ENCODE results near the gene MCM5.

DNA sequence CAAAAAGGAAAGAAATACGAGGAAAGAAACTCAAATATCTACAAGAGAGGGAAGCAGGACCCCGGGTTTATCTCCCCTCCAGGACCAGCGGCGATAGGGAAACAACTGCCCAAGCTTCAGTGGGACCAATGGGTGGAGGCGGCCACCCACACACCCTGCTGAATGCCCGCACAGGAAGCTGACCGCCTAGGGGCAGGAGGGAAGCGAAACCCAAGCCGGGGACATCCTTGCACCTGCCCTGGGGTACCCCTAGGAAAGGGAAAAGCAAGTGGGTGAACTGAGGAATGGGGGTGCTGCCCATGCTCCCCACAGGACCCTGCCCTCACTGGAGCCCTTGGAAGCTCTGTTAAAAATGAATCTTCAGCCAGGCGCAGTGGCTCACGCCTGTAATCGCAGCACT, 46.6 kb upstream of the MCM5 start:
- TF ChIP-seq, protein P1, sequence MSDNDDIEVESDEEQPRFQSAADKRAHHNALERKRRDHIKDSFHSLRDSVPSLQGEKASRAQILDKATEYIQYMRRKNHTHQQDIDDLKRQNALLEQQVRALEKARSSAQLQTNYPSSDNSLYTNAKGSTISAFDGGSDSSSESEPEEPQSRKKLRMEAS (IDR thresholded peaks at IDR 0.05) = no peak
- no peak for TF ChIP-seq YY1 (IDR thresholded peaks at IDR 0.05; ENCODE audit: extremely low read depth, insufficient replicate concordance, low read depth, low read length)
- TF ChIP-seq POLR2A (IDR thresholded peaks at IDR 0.05; ENCODE audit: borderline replicate concordance, extremely low read depth, insufficient read depth, insufficient read length) = no peak
- TF ChIP-seq, protein P2, sequence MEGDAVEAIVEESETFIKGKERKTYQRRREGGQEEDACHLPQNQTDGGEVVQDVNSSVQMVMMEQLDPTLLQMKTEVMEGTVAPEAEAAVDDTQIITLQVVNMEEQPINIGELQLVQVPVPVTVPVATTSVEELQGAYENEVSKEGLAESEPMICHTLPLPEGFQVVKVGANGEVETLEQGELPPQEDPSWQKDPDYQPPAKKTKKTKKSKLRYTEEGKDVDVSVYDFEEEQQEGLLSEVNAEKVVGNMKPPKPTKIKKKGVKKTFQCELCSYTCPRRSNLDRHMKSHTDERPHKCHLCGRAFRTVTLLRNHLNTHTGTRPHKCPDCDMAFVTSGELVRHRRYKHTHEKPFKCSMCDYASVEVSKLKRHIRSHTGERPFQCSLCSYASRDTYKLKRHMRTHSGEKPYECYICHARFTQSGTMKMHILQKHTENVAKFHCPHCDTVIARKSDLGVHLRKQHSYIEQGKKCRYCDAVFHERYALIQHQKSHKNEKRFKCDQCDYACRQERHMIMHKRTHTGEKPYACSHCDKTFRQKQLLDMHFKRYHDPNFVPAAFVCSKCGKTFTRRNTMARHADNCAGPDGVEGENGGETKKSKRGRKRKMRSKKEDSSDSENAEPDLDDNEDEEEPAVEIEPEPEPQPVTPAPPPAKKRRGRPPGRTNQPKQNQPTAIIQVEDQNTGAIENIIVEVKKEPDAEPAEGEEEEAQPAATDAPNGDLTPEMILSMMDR (IDR thresholded peaks at IDR 0.05 in 2 of 3, conservative IDR thresholded peaks at IDR 0.05 in 1 of 3; ENCODE audit: borderline replicate concordance in 1 of 3, insufficient read depth in 1 of 3, low read depth in 2 of 3, low read length in 2 of 3) = no peak
- no peak for TF ChIP-seq EZH2 (IDR thresholded peaks at IDR 0.05)

Measured in HCT116 (cell line).